H1 (cell line): Measurements from ENCODE around the gene SLC25A3.

Source experiments
- CBX5 ChIP-seq: fragments of 300-800, 300-1000 bp; sonication (generic); IDR thresholded peaks from 2 replicates; pipeline ENCODE4 v1.7.1; 2016; ENCODE audit warnings: antibody characterized with exemption, low read length, low read depth
- CTCF ChIP-seq, 3 experiments: IDR thresholded peaks; 1 replicate in 2 of 3; 2 replicates in 1 of 3; pipeline versions ENCODE4 v1.5.1 to v1.6.1; 2011; ENCODE audit warnings: low read length in 3 of 3, mild to moderate bottlenecking in 3 of 3, inconsistent platforms in 2 of 3, low read depth in 1 of 3, moderate library complexity in 1 of 3; ENCODE audit not compliant: insufficient read depth in 1 of 3; ENCODE audit errors: control extremely low read depth in 1 of 3
- JUN ChIP-seq: IDR thresholded peaks from 2 replicates; pipeline ENCODE4 v1.6.1; 2011; ENCODE audit warnings: low read depth, mild to moderate bottlenecking, improper control_type of control experiment, low read length
- POLR2A ChIP-seq, 2 experiments: IDR thresholded peaks; 1 replicate in 1 of 2; 2 replicates in 1 of 2; pipeline ENCODE4 v1.6.1; 2011; ENCODE audit warnings: low read depth in 2 of 2, low read length in 2 of 2, mild to moderate bottlenecking in 2 of 2; ENCODE audit errors: control extremely low read depth in 1 of 2

DNA sequence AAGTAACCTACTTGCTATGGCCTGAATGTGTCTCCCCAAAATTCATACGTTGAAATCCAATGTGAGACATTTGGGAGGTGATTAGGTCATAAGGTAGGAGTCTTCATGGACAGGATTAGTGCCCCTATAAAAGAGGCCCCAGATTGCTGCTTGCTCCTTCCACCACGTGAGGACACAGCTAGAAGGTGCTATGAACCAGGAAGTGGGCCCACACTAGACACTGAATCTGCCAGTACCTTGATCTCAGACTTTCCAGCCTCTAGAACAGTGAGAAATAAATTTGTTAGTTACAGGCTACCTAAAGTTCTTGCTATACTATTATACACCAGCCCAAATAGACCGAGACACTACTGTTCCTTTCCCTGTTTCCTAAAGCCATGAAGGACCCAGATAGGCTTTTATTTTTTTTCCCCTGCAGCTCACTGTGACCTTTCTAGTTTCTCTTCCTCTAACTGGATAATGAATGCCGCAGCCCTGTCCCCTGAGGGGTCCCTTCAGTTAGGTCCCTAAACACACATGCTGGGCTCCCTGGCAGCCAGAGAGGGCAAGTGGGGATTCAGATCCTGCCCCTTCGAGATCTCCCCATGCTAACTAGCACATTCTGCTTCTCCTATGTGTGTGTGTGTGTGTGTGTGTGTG is 19.3 kb downstream of the SLC25A3 start:
- TF ChIP-seq CTCF (IDR thresholded peaks at IDR 0.05; ENCODE audit: control extremely low read depth in 1 of 3, insufficient read depth in 1 of 3, low read depth in 1 of 3, low read length in 3 of 3): no peak
- no peak for TF ChIP-seq CBX5
- no peak for TF ChIP-seq POLR2A (IDR thresholded peaks at IDR 0.05; ENCODE audit: control extremely low read depth in 1 of 2, low read depth in 2 of 2, low read length in 2 of 2)
- no peak for TF ChIP-seq JUN
